ENCODE results near the gene AP2B1.

Gene AP2B1

GRCh38 chr17:35775039-35775438, 187.9 kb downstream of the AP2B1 start:
- Histone ChIP-seq H3K27me3 (replicated peaks; ENCODE audit: insufficient read depth, low read length) (peaks cover 17% of the 10 kb centered on the region), H3K9me2 (replicated peaks; ENCODE audit: insufficient read depth, low read length) (no peaks in the 10 kb centered on the region), H4K20me1 (ENCODE audit: insufficient read depth, low read length) (no peaks in the 10 kb centered on the region; the same call in 1 of the 2 replicates), H3K4me2 (ENCODE audit: low read depth, low read length) (no peak overlapping the region), H3K4me3 (ENCODE audit: low read length) (no peak overlapping the region), H3K27ac (ENCODE audit: low read length) (no peak overlapping the region), H3K4me1 (ENCODE audit: low read length) (no peaks in the 10 kb centered on the region), H3K9me3 (replicated peaks; ENCODE audit: insufficient read depth, low read length) (no peaks in the 10 kb centered on the region), H3F3A (ENCODE audit: insufficient read depth, low read length) (no peaks in the 10 kb centered on the region), H3K79me2 (ENCODE audit: low read length) (no peaks in the 10 kb centered on the region), H3K9ac (ENCODE audit: low read length) (no peak overlapping the region), H3K36me3 (replicated peaks; ENCODE audit: insufficient read depth, low read length) (no peaks in the 10 kb centered on the region), H2AFZ (ENCODE audit: low read length) (no peak overlapping the region)
- DNase-seq: no peak
- TF ChIP-seq, protein P1, sequence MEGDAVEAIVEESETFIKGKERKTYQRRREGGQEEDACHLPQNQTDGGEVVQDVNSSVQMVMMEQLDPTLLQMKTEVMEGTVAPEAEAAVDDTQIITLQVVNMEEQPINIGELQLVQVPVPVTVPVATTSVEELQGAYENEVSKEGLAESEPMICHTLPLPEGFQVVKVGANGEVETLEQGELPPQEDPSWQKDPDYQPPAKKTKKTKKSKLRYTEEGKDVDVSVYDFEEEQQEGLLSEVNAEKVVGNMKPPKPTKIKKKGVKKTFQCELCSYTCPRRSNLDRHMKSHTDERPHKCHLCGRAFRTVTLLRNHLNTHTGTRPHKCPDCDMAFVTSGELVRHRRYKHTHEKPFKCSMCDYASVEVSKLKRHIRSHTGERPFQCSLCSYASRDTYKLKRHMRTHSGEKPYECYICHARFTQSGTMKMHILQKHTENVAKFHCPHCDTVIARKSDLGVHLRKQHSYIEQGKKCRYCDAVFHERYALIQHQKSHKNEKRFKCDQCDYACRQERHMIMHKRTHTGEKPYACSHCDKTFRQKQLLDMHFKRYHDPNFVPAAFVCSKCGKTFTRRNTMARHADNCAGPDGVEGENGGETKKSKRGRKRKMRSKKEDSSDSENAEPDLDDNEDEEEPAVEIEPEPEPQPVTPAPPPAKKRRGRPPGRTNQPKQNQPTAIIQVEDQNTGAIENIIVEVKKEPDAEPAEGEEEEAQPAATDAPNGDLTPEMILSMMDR (IDR thresholded peaks at IDR 0.05; ENCODE audit: low read length): no peak

DNA sequence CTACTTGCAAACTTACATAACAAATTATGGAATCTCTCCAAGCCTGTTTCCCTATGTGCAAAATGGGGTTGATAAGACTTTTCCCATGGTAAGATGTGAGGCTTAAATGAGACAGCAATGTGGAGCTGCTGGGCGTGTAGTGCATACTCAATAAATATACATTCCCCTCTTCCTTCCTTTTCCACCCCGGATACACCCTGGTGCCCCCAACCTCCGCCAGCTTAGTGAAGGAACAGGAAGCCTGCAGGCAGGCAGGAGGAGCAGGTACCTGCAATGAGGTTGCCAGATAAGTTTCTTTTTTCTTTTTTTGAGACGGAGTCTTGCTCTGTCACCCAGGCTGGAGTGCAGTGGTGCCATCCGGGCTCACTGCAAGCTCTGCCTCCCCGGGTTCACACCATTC, 188.5 kb downstream of the AP2B1 start:
- Histone ChIP-seq H3K9me2 (replicated peaks; ENCODE audit: insufficient read depth, low read length) (no peaks in the 10 kb centered on the region), H3K27me3 (replicated peaks; ENCODE audit: insufficient read depth, low read length) (peaks cover 17% of the 10 kb centered on the region), H2AFZ (ENCODE audit: low read length) (no peak overlapping the region), H3K9ac (ENCODE audit: low read length) (no peak overlapping the region), H3K36me3 (replicated peaks; ENCODE audit: insufficient read depth, low read length) (no peaks in the 10 kb centered on the region), H3K79me2 (ENCODE audit: low read length) (no peaks in the 10 kb centered on the region), H3K4me1 (ENCODE audit: low read length) (no peaks in the 10 kb centered on the region), H3K4me2 (ENCODE audit: low read depth, low read length) (no peak overlapping the region), H3K9me3 (replicated peaks; ENCODE audit: insufficient read depth, low read length) (no peaks in the 10 kb centered on the region), H3F3A (ENCODE audit: insufficient read depth, low read length) (no peaks in the 10 kb centered on the region), H3K4me3 (ENCODE audit: low read length) (no peak overlapping the region), H3K27ac (ENCODE audit: low read length) (no peak overlapping the region), H4K20me1 (ENCODE audit: insufficient read depth, low read length) (no peaks in the 10 kb centered on the region; the same call in 1 of the 2 replicates)
- TF ChIP-seq, protein P1 (IDR thresholded peaks at IDR 0.05; ENCODE audit: low read length): no peak
- TF ChIP-seq EZH2phosphoT487 (IDR thresholded peaks at IDR 0.05; ENCODE audit: low read length) (no peak), EZH2 (optimal IDR thresholded peaks at IDR 0.05; ENCODE audit: low read depth, low read length) (no peak)
- DNase-seq: no peak
